HG02610 (cell line): Measurements from ENCODE around the gene CYP2U1.
"Not testable (repeated sequence)": the region's sequence is repeated elsewhere in the genome, so short reads cannot be mapped to it uniquely, and the experiment has no call there.

Experiments used
- ATAC-seq: cut with Tn5 transposase; IDR thresholded peaks from one replicate; pipeline ENCODE4 v1.9.1; 2021; ENCODE audit warnings: mild to moderate bottlenecking, moderate library complexity; ENCODE audit not compliant: unreplicated experiment

CYP2U1 gene

DNA sequence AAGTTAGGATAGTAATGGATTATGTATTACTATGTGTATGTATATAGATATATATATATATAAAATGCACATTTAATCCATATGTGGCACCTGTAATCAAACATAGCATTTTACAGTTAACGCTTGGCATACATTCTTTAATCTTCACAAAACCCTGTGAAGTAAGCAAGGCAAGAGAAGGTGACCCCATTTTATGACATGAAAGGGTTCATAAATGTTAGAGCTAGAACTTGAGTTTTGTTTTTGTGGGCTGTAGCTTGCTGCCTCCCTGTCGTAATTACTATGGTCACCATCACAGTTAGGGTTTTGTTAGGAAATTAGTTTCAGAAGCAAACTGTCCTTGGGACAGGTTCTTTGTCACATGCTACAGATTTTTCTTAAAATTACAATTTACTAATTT lies 13.8 kb upstream of the CYP2U1 start:
- ATAC-seq: no peak

DNA sequence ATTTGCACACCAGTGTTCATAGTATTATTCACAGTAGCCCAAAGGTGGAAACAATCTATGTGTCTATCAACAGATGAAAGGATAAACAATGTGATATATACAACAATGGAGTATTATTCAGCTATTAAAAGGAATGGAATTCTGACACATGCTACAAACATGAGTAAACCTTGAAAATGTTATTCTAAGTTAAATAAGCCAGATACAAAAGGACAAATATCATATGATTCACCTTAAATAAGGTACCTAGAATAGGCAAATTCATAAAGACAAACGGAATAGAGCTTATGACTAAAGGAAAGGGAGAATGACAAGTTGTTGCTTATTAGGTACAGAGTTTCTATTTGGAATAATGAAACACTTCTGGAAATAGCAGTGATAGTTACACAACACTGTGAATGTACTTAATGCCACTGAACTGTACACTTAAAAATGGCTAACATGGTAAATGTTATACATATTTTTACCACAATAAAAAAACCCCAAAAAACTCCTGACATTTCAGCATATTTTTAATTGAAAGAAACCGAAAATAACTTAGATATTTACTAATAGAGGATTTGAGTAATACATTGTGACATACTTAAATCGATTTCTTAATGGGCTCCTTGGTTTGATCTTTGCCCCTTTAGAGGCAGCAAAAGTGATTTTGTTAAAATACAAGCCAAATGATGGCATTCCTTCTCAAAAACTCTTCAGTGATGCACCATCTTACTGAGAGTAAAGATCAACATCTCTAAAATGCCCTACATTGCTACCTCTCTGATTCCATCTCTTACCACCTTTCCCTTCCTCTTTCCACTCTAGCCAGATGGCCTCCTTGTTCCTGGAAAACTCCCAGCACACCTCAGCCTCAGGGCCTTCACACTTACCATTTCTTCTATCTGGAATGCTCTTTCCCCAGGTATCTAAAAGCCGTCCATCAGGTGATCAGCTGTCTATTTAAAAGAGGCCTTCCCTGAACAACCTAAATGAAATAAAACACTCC lies 8.6 kb upstream of the CYP2U1 start:
- ATAC-seq: no peak

DNA sequence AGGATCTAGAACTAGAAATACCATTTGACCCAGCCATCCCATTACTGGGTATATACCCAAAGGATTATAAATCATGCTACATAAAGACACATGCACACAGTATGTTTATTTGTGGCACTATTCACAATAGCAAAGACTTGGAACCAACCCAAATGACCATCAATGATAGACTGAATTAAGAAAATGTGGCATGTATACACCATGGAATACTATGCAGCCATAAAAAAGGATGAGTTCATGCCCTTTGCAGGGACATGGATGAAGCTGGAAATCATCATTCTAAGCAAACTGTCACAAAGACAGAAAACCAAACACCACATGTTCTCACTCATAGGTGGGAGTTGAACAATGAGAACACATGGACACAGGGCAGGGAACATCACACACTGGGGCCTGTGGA lies 5.6 kb upstream of the CYP2U1 start:
- not testable (repeated sequence) for ATAC-seq

DNA sequence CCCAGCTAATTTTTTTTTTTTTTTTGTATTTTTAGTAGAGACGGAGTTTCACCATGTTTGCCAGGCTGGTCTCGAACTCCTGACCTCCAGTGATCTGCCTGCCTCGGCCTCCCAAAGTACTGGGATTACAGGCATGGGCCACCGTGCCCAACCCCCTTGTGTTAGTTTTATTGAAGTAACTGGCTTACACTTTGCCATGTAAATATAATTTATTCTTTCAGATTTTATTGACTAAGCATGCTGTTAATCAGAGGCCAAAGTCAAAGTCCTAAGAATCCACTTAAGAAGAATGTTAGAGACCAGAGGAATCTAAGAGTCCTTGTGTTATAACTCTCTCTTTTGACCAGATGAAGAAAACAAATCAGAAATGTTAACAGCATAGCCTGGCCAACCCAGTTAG lies 4.5 kb upstream of the CYP2U1 start:
- ATAC-seq: not testable (repeated sequence)

DNA sequence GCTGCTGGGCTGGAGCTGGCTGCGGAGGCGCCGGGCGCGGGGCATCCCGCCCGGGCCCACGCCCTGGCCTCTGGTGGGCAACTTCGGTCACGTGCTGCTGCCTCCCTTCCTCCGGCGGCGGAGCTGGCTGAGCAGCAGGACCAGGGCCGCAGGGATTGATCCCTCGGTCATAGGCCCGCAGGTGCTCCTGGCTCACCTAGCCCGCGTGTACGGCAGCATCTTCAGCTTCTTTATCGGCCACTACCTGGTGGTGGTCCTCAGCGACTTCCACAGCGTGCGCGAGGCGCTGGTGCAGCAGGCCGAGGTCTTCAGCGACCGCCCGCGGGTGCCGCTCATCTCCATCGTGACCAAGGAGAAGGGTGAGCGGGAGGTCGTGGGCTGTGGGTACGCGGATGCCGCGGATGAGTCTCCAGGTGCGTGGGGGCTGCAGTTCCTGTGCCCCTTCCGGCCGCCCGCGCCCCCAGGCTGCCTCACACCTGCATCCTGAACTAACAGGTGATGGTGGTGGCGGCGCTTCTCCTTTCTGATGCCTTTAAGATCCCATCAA lies 499 bp downstream of the CYP2U1 start:
- no peak for ATAC-seq

DNA sequence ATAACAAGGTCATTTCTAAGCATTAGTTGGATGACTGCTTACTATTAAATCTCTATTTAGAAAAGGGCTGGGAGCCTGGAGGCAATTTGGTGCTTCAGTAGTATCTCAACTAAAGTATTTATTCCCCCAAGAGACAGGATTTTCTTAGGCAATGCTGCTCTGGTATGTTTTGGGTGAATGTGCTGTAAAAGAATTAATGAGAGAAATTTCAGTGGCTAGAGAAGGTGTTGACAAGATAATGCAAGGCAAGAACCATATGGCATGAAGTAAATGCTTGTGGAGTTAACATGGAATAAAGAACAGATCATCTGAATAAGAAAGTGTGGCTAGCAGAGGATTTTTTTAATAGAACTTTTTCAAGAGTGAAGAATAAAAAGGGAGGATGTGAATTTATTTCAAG lies 3.9 kb downstream of the CYP2U1 start:
- no peak for ATAC-seq

DNA sequence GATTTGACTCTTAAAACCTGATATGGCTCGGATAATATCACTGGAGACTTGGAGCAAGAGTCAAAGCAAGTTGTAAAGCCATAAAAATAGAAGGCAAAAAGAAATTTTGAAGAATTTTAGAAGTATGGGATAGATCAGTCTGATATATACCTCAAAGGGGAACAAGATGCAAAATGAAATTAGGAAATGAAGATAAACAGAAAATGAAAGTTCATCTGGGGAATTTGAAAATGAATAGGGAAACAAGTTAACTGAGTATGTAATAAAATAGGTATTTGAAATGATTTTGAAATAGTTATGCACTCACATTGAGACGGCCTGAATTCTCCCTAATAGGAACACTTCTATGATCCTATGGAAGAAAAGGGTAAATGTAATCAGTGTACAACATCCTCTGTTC lies 5.7 kb downstream of the CYP2U1 start:
- ATAC-seq: no peak

DNA sequence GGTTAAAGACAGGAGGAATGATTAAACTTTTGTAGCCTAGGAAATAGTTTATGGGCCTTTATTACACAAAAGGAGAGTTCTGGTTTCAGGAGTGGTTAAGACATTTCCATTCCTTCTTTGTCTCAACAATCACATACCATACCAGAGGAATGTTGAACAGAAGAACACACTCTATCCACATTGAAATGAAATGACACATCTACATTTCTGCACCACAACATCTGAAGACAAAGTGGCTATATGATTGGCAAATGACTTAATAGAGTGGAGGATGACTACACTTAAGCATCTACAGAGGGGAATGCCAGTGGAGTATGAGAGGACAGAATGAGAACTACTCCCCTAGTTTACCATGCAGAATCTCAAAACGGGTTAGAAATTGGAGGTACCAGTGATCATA lies 8.0 kb downstream of the CYP2U1 start:
- no peak for ATAC-seq

DNA sequence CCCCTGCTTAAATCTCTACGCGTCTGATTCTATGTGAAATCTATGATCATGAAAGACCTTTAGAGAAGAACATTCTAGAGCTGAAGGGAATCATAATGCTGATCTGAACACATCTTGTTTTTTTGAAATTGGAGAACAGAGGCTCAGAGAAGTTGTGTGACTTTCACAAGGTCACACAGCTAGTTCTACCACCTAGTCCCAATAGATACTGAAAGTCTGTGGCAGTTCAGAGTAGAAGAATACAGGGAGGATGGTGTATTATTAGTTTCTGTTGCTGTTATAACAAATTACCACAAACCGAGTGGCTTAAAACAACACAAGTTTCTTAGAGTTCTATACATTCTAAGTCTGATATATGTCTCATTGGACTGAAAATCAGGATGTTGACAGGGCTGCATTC lies 14.5 kb downstream of the CYP2U1 start:
- ATAC-seq: no peak

DNA sequence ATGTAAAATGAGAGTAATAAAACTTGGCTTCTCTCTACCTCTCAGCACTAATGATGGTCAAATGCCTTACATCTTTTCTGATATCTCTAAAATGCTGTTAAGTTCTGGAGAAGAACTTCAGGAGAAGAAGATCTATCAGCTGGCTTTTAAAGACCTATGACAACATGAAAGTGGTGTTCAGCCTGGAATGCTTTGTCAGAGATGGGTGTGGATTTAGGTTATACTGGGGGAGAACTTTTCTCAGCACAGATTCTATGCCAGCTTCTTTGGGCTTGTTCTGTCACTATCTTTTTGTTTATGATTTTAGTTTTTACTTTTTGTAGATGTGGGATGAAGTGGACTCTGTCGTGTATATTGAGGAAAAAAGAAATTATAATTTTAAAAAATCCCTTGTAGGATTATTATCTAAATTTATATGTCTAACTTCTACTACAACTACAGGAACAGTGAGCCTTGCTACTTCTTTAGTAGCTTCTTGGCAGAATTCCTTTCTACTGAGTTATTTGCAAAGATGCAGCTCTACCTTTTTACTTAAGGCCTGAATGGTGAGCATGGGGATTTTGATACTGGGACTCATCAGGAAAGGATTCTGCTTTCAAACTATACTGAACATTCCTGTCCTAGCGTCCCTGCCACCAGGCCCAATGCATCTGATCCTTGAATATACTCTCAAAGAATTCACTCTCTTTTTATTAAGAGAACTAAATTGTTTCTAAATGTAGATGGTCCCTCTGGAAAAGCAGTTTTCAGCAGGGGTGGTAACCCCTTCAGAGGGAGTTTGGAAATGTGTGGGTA lies 19.6 kb downstream of the CYP2U1 start:
- no peak for ATAC-seq

DNA sequence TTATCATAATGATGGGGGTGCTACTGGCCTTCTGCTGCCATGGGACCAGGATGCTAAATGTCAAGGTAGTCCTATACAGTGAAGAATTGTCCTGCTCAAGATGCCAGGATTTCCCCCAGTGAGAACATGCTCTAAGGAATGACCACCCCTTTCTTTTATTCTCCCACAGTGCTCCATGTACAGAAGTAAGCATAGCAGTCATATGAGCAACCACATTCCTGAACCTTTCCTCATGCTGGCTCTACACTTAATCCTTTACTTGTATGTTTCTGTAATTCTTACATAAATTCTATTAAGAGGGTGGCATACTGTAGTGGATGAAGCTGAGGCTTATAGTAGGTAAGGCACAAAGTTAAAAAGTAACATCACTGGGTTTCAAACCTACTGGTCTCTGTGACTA lies 20.2 kb downstream of the CYP2U1 start:
- ATAC-seq: no peak

DNA sequence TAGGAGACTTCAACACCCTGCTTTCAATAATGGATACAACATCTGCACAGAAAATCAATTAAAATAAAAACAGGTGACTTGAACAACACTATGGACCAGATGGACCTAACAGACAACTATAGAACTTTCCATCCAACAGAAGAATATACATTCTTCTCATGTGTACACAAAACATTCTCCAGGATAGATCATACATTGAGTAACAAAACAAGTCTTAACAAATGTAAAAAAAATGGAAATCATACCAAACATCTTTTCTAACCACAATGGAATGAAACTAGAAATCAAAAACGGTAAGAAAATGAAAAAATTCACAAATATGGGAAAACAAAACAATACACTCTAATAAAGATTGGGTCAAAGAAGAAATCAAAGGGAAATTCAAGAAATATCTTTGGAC lies 24.7 kb downstream of the CYP2U1 start:
- ATAC-seq: no peak

DNA sequence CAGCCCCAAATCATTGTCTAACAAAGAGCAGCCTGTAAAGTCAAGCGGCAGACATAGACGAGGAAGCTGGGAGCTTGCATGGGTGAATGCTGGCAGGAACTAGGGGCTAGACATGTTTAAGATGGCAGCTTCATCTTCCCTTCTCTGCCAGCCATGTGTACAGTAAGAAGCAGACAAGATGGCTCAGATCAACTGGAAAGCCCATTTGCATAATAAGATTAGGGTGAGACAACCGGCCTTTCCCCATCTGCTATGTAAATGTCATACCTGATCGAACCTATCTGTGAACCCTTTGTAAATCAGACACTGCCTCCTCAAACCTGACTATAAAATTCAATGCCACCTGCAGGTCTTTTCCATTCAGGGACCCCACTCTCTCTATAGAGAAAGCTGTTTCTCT lies 35.6 kb downstream of the CYP2U1 start:
- ATAC-seq: no peak

DNA sequence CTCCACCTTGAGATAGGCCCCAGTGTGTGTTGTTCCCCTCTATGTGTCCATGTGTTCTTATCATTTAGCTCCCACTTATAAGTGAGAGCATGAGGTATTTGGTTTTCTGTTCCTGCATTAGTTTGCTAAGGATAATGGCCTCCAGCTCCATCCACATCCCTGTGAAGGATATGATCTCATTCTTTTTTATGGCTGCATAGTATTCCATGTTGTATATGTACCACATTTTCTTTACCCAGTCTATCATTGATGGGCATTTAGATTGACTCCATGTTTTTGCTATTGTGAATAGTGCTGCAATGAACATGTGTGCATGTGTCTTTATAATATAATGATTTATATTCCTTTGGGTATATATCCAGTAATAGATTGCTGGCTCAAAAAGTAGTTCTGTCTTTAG lies 36.2 kb downstream of the CYP2U1 start:
- ATAC-seq: not testable (repeated sequence)

DNA sequence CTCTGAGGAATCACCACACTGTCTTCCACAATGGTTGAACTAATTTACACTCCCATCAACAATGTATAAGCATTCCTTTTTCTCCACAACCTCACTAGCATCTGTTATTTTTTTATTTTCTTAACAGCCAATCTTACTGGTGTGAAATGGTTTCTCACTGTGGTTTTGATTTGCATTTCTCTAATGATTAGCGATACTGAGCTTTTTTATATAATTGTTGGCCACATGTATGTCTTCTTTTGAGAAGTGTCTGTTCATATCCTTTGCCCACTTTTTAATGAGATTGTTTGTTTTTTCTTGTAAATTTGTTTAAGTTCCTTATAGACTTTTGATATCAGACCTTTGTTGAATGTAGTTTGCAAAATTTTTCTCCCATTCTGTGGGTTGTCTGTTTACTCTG lies 36.6 kb downstream of the CYP2U1 start:
- ATAC-seq: not testable (repeated sequence)

DNA sequence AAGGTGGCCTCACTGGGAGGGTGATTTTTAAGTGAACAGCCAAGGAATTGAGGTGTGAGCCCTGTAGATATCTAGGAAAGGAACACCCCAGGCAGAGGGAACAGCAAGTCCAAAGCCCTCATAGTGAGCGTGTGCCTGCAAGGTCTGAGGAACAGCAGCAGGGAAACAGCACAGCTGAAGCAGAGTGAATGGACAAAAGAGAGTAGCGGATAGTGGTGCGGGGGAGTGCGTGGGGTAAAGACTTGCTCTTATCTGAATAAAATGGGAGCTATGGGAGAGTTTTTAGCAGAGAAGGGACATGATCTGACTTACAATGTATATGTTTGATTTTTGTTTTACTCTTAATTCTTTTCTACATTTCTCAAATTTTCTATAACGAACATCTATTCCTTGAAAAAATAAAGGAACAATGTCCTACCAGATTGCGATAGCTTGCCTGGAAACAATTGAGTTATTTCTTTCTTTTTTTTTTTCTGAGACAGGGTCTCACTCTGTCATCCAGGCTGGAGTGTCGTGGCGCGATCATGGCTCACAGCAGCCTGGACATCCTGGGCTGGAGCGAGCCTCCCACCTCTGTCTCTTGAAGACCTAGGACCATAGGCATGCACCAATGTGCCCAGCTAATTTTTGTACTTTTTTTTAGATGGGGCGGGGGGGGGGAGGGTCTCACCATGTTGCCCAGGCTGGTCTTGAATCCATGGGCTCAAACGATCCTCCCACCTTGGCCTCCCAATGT lies 38.9 kb downstream of the CYP2U1 start:
- no peak for ATAC-seq

DNA sequence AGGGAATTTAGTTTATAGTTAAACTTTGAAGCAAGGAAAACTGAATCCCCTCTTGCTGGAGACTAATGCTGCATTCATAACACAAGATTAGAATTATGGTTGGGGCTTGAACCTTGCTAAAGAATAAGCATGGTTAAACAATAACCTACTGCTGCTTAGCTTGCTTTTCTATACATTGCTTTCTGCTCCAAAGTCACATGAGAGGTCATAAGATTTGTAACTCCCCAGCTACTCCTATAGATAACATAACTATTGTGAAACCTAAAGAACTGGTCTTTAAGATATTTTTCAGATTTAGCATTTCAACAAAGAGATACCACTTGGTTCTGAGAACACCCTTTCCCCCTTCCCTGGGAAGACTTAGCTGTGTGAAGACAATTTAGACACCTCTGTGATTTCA lies 41.3 kb downstream of the CYP2U1 start:
- no peak for ATAC-seq

DNA sequence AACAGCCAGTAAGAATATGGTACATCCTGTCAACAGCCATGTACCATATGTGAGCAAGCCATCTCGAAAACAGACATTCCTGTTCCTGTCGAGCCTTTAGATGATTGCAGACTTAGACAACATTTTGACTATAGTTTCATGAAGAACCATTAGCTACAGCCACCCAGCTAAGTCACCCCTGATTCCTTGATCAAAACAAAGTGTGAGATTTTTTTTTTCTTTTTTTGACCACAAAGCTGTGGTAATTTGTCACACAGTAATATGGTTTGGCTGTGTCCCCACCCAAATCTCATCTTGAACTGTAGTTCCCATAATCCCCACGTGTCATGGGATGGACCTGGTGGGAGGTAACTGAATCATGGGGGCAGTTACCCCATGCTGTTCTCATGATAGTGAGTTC lies 43.2 kb downstream of the CYP2U1 start:
- ATAC-seq: no peak

DNA sequence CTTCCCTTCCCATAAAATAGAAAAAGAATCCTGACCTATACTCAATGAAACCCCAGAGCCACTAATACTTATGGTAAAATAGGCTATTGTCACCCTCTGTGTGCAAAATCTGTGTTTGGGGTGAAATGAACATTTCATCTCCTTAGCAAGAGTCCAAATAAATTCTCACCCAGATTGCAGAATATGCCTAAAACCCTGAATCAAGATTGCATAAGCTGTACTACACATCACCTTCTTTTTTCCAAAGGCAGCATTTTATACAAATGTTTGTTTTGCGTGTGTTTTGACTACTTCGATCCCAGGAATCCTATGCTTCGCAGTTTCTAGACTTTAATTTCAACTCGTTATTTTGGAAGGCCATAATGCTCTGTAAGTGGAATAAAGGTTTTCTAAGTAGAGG lies 46.1 kb downstream of the CYP2U1 start:
- ATAC-seq: no peak

DNA sequence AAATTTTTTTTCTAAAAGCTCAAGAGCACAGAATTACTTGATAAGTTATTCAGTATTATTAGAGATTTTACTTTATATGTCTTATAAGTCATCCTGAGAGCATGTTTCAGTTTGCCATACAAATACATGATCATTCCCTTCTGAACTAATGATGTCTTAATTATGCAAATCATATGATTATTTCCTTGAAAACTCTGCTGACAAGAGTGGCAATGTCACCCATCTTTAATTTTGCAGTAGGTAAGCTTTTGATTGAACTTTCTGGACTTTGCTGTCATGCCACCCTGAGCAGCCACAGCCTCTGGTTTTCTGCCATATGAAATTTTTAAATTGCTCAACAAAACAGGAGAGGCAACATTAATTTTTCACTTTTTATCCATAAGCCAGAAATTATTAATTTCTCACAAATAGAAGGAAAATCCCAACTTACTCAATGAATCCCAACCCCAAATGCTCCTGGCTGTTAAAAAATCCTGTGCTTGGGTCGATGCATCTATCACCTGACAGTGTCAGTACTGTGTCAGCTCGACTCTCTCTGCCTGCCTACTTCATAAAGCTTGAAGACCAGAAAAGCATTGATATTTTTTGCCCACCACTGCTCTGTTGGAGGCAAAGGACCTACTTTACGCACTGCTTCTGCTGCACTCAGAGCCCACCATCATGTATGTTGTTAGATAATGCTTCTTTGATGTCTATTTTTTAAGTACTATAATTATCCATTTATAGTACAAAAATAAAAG lies 46.8 kb downstream of the CYP2U1 start:
- ATAC-seq: no peak
